ENCODE measurements around the gene MFSD11.
"Not testable (repeated sequence)": the region's sequence is repeated elsewhere in the genome, so short reads cannot be mapped to it uniquely, and the experiment has no call there.

Gene MFSD11

GRCh38 chr17:76709077-76709950, 28.6 kb upstream of the MFSD11 start:
- peak; percentile 69 for DNase-seq

DNA sequence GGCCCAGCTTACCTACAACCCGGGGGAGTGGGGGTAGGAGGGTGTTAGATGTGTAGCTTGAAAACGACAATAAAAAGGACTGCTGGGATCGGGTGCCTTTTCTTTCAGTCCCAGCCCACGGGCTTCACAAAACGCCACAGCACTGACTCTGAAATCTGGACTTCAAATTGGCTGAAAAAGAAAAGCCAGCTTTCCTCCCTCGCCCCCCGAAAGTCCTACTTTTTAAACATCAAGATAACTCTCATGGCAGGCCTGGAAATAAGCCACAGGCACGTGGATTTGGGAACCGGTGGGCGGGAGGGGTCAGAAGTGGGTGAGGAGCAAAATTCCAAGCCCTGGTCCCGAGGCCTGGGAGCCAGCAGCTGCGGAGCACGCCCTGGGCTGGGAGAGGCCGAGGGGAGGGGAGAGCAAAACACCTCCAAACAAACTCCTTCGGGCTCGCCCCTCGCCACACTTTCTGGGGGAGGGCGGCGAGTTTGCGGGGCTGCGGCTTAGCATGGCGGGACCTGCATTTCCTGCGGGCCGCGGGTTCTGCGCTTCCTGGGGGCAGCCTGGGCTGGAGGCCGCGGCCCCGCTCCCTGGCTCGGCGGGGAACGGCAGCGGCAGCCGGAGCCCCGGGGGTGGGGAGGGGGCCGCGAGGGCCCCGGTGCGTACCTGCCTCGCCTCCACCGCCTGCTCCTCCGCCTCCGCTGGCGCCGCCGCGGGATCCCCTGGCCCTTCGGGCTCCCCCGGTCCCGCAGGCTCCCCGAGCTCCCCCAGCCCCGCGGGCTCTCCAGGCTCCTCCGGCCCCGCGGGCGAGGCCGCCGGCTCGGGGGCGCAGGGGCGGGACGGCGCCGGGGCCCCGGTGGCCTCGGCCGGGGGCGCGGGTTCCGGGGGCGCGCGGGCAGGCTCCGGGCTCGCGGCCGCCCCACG, 27.7 kb upstream of the MFSD11 start:
- peak; percentile 40 for DNase-seq

DNA sequence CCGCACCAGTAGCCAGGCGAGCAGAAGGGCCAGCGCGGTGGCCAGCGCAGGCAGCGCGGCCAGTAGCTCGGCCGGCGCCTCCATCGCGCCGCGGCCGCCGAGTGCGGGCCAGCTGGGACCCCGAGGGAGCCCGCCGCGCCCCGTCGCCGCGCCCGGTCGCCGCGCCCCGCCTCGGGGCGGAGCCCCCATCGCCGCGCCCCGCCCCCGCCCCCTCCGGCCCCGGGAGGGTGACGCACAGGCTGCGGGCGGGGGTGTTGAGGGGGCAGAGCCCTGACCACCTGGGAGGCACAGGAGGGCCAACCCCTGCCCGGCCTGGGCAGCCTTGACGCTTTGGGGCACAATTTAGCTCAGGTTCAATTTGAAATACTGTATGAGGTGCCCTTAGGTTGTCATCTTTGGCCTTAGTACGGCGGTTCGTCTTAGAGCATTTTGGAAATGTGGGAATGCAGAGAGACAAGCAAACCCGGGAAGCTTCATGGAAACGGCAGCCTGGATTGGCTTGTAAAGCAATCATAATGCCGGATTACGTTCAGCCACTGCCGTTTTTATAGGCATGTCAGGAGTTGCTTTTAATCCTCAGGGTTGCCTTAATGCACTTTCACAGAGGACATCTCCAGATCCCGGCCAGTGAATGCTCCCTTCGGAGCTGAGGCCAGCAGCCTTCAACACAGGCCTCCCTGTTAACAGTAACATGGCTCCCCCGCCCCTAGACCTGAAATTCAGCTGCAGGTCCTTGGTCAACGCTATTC, 26.9 kb upstream of the MFSD11 start, which contains the start of gene MXRA7:
Gene MXRA7 (minus strand): TSS at position 103 of the 749 bp plus-strand sequence. CDS start 19 bp downstream, at position 84.
- DNase-seq = peak; percentile 90

- DNase-seq = not testable (repeated sequence)
Measured at GRCh38 chr17:76712321-76712720, 25.6 kb upstream of the MFSD11 start.

GRCh38 chr17:76713765-76714164, 24.2 kb upstream of the MFSD11 start:
- DNase-seq = no peak

GRCh38 chr17:76714336-76714735, 23.6 kb upstream of the MFSD11 start:
- DNase-seq = no peak

- DNase-seq = peak; percentile 57
Measured at GRCh38 chr17:76714822-76715495, 23.0 kb upstream of the MFSD11 start.

- DNase-seq = no peak
Measured at GRCh38 chr17:76715496-76715830, 22.5 kb upstream of the MFSD11 start.

DNA sequence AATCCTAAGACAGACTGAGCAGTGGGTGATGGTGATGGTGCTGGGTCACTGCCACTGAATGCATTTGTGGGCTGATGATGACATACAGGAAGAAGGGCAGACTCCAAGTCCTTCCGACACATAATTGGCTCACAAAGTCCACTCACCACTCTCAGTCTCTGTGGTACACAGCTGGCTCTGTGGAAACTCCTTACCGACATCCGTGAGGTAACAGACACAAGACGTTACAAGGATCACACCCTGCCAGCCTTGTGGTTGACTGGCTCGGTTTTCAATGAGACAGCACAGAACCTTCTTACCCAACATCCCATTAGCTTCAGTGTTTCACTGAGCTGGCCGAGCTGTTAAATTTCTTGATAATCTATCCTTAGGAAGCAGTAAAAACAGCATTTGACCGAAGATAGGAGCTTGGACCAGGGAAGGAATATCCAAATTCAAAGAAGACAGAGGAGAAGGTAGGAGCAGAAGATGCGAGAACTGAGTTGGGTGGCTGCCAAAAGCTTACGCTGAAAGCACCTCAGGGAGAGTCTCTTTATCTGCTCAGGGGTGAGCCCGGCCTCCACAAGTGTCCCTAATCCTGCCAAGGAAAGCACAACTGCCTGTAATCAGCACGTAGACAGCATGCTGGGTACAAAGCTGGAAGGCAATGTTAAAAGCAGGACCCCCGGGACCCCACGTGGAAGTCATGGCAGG, 21.6 kb upstream of the MFSD11 start:
- DNase-seq = no peak

- DNase-seq = no peak
Measured at GRCh38 chr17:76716839-76717215, 21.1 kb upstream of the MFSD11 start.

- no peak for DNase-seq
Measured at GRCh38 chr17:76718516-76718915, 19.4 kb upstream of the MFSD11 start.

DNA sequence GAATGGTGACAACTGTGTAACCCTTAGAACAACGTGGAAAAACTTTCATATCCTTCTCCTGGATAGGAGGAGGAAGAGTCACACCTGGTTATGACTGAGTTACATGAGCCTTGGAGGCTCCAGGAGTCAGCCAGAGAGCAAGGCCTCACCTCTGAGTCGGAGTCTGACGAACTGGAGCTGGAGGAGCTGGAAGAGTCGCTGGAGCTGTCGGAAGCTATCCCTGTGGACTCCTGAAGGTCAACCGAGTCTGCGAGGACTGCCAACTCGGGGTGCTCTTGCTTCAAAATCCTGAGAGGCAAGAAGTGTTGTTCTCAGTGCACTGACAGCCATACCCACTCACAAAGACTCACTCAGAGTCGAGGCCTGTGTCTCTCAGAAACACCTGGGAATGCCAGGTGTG, 17.7 kb upstream of the MFSD11 start:
- DNase-seq = no peak

GRCh38 chr17:76720941-76721340, 17.0 kb upstream of the MFSD11 start:
- no peak for DNase-seq

DNA sequence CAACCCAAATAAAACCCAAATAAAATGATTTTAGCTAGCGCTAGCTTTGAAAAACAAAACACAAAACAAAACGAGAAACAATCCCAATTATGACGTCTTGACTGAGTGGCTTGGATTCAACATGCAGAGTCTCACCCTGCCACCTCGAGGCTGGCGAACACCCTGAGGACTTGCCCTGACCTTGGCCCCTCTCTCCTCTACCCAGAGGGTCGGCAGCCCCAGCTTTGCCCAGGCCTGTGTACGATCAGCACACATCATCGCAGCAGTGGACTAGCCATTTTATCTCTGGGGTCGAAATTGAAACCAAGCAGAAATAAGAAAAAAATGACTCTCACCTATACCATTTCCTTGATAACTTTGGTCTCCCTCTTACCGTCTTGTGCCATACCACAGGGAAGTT, 16.5 kb upstream of the MFSD11 start:
- DNase-seq = no peak

GRCh38 chr17:76722279-76722678, 15.6 kb upstream of the MFSD11 start:
- no peak for DNase-seq

DNA sequence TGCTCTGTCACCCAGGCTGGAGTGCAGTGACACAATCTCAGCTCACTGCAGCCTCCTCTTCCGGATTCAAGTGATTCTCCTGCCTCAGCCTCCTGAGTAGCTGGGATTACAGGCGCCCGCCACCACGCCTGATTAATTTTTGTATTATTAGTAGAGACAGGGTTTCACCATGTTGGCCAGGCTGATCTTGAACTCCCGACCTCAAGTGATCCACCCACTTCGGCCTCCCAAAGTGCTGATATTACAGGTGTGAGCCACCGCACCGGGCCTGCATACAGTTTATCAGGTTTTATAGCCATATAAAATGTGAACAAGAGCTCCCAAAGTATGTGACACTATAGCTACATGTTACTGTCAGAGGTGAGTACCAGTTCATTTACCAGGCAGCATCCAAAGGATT, 14.9 kb upstream of the MFSD11 start:
- not testable (repeated sequence) for DNase-seq

DNA sequence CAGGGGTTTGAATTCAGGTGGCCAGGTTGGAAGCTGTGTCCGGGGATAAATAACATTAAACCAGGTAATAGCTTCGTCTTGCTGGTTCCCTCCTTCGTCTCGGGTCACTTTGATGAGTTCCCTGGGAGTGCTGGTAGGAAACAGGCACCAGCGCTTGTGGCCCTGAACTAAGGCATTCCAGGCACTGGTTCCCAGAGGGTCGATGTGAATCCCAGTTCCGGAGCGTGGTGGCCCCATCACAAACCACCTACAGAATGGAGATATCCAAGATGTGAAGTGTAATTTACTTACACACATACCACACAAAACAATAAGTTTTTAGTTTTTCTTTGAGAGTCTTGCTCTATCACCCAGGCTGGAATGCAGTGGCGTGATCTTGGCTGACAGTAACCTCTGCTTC, 14.1 kb upstream of the MFSD11 start:
- DNase-seq = no peak

- DNase-seq = peak; percentile 73
Measured at GRCh38 chr17:76725580-76726230, 12.2 kb upstream of the MFSD11 start.

DNA sequence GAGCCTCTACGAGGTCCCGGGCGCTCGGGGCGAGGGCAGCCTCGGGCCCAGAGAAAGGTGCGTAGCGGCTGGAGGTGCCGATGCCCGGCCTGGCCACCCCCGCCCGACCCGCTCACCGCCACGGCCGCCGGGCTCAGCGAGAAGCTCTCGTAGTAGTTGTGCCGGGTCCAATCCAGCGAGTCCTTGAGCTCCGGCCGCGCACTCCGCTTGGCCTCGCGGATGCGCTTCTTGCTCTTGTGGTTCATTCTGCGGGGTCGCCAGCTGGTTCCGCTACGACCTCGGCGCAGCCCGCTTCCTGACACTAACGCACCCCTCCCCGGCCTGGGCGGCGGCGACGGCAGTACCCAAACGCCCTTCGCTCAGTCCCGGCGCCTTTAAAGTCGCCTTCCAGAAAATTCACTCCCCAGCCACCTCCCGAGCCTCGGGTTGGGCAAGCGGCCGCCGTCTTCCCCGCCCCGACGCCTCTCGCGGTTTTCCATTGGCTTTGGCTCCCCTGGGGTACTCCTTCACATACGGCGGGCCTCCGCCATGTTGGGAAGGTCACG, 11.6 kb upstream of the MFSD11 start, which contains the start of gene JMJD6:
Gene JMJD6 (minus strand): TSS at position 376 of the 545 bp plus-strand sequence. CDS start 131 bp downstream, at position 245.
- peak; percentile 99 for DNase-seq

GRCh38 chr17:76726776-76727718, 10.9 kb upstream of the MFSD11 start, which contains the start of gene METTL23:
METTL23 (plus strand) TSS chr17:76726839; CDS start chr17:76729711, 2,872 bp downstream.
- DNase-seq = peak; percentile 86

All from NCI-H69 (cell line).